ENCODE data around the gene CTU1. TPM values are rescaled to one million over a fixed set of nuclear protein-coding genes. Genes with fewer than 3 reads are reported as not detected.

Gene CTU1
- polyA plus RNA-seq, 3 donors, result 2.1 to 4.2 (median 4.0) TPM

GRCh38 chr19:51070334-51071094, 37.7 kb downstream of the CTU1 start:
- no peak for DNase-seq (ENCODE audit: extremely low read depth in 1 of 11, low read depth in 9 of 11, low spot score in 4 of 11)

DNA sequence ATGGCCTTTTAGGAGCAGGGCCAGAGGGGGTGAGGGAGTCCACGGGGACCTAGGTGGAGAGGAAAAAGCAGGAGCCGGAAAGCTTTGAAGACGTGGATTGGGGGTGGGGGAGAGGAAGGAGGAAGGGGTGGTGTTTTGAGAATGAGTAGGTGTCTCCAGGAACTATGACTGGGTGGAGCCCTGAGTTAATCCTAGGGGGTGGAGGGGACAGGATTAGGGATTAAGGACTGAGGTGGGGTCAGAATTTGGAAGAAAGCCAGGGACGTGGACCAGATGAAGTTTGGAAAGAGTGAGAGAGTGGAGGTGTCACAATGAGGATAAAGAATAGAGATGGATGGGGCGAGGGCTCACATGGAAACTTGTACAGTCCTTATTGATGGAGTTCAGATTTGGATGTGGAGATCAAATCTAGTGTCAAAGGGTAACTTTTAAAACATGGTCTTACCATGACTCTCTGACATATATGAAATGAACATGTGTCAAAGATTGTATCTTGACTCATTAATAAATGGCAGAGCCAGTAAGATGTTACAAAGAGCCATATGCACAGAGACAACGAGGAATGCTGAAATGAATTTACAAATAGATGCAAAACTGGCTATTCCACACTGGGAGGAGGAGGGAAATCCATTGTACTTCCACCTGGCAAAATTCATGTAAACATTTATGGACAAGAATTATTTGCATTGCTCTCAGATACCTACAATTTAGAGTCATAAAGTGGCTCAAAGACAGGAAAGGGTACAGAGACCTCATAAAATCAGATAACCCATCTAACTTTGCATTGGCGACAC, 41.6 kb downstream of the CTU1 start:
- DNase-seq (ENCODE audit: extremely low read depth in 1 of 11, low read depth in 9 of 11, low spot score in 4 of 11), result no peak

GRCh38 chr19:51065221-51065960, 42.8 kb downstream of the CTU1 start:
- DNase-seq (ENCODE audit: extremely low read depth in 1 of 11, low read depth in 9 of 11, low spot score in 4 of 11), result peak in 2 of 11 donors; percentile 7 to 11

GRCh38 chr19:51064534-51065220, 43.5 kb downstream of the CTU1 start, which contains the start of gene KLK13:
Gene KLK13 (minus strand): TSS chr19:51065092. CDS start chr19:51065067, 25 bp downstream.
- DNase-seq (ENCODE audit: extremely low read depth in 1 of 11, low read depth in 9 of 11, low spot score in 4 of 11), result peak in 4 of 11 donors; percentile 9 to 22 (median 16)

DNA sequence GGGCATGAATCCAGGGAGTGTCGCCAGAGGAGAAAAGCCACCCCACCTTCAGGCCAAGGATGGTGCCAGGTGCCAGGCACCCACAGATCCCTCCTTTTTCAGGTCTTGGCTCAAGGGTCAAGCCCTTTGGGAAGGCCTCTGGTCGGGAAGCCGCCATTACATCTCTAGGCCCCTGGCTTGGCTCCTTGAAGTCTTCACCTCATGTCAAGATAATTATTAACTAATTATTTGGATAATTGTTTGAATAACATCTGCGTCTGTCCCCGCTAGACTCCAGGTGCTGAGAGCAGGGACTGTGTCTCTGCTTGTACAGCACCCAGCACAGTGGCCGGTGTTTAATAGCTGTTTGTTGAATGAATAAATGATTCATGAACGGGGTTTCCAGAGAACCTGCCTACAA, 44.5 kb downstream of the CTU1 start:
- no peak for DNase-seq (ENCODE audit: extremely low read depth in 1 of 11, low read depth in 9 of 11, low spot score in 4 of 11)

GRCh38 chr19:51060973-51061372, 47.2 kb downstream of the CTU1 start:
- DNase-seq (ENCODE audit: extremely low read depth in 1 of 11, low read depth in 9 of 11, low spot score in 4 of 11), result no peak

- DNase-seq (ENCODE audit: extremely low read depth in 1 of 11, low read depth in 9 of 11, low spot score in 4 of 11), result no peak
Measured at GRCh38 chr19:51060336-51060735, 47.9 kb downstream of the CTU1 start.

DNA sequence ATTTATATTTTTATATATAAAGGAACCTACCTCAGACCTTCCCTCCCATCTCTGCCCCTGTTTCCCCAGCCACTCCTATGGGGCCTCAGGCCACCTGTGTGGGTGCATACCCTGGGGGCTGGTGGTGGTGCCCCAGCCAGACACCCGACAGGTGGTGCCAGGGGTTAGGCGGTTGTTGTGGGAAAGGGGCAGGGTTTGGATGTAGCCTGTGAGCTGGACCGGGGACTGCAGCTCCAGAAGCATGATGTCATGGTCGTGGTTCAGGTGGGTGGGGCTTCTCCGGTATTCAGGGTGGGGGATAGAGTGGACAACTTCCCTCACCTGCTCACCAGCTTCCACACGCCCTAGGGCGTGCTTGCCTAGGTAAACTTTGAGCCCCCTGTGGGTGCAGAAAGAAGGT, 48.5 kb downstream of the CTU1 start:
- DNase-seq (ENCODE audit: extremely low read depth in 1 of 11, low read depth in 9 of 11, low spot score in 4 of 11), result no peak

- DNase-seq (ENCODE audit: extremely low read depth in 1 of 11, low read depth in 9 of 11, low spot score in 4 of 11), result no peak
Measured at GRCh38 chr19:51055866-51056265, 52.3 kb downstream of the CTU1 start.

Other genes with a start within 250 kb of the CTU1 start
- under 1 TPM in 1 of 3 donors, not detected in 2; 0.42 TPM for gene KLK2, start 235.0 kb downstream of the CTU1 start, polyA plus RNA-seq (ENCODE audit: insufficient read length in 3 of 3)
- not detected for gene KLK4, start 197.0 kb downstream of the CTU1 start, polyA plus RNA-seq (ENCODE audit: insufficient read length in 3 of 3)
- 1 to 10 TPM; 1.2 to 1.9 (median 1.5) TPM for gene KLK5, start 155.4 kb downstream of the CTU1 start, polyA plus RNA-seq (ENCODE audit: insufficient read length in 3 of 3)
- 10 to 100 TPM; 29.7 to 34.7 (median 32.4) TPM for gene KLK6, start 138.8 kb downstream of the CTU1 start, polyA plus RNA-seq (ENCODE audit: insufficient read length in 3 of 3)
- gene KLK7, start 124.5 kb downstream of the CTU1 start, polyA plus RNA-seq (ENCODE audit: insufficient read length in 3 of 3), result 1 to 10 TPM; 3.9 to 4.6 (median 4.2) TPM
- gene KLK8, start 106.8 kb downstream of the CTU1 start, polyA plus RNA-seq (ENCODE audit: insufficient read length in 3 of 3), result 1 to 10 TPM; 2.4 to 4.0 (median 3.6) TPM
- under 1 TPM; 0.32 to 0.44 (median 0.37) TPM for gene KLK10, start 88.7 kb downstream of the CTU1 start, polyA plus RNA-seq (ENCODE audit: insufficient read length in 3 of 3)
- gene KLK11, start 81.8 kb downstream of the CTU1 start, polyA plus RNA-seq (ENCODE audit: insufficient read length in 3 of 3), result under 1 TPM in 2 of 3 donors, not detected in 1; 0.19 to 0.38 TPM
- not detected for gene KLK12, start 73.4 kb downstream of the CTU1 start, polyA plus RNA-seq (ENCODE audit: insufficient read length in 3 of 3)
- gene KLK13, start 43.3 kb downstream of the CTU1 start, polyA plus RNA-seq (ENCODE audit: insufficient read length in 3 of 3), result under 1 TPM; 0.39 to 0.68 (median 0.40) TPM
- under 1 TPM; 0.22 to 0.51 (median 0.23) TPM for gene KLK14, start 25.5 kb downstream of the CTU1 start, polyA plus RNA-seq (ENCODE audit: insufficient read length in 3 of 3)
- gene SIGLEC9, start 16.5 kb upstream of the CTU1 start, polyA plus RNA-seq (ENCODE audit: insufficient read length in 3 of 3), result 1 to 10 TPM; 1.1 to 1.7 (median 1.5) TPM
- gene SIGLEC7, start 33.9 kb upstream of the CTU1 start, polyA plus RNA-seq (ENCODE audit: insufficient read length in 3 of 3), result under 1 TPM; 0.22 to 0.65 (median 0.27) TPM
- gene CD33, start 116.7 kb upstream of the CTU1 start, polyA plus RNA-seq (ENCODE audit: insufficient read length in 3 of 3), result 1 to 10 TPM; 1.8 to 2.4 (median 1.8) TPM
- not detected for gene SIGLECL1, start 142.7 kb upstream of the CTU1 start, polyA plus RNA-seq (ENCODE audit: insufficient read length in 3 of 3)
- 1 to 10 TPM; 3.7 to 5.2 (median 4.6) TPM for gene IGLON5, start 203.2 kb upstream of the CTU1 start, polyA plus RNA-seq (ENCODE audit: insufficient read length in 3 of 3)
- 1 to 10 TPM; 3.8 to 5.3 (median 4.4) TPM for gene VSIG10L, start 233.7 kb upstream of the CTU1 start, polyA plus RNA-seq (ENCODE audit: insufficient read length in 3 of 3)

All from renal cortex interstitium (tissue), 11 donors.